Glutamatergic neuron (in vitro differentiated cells): ENCODE data around the gene NRXN3. TPM values are rescaled to one million over a fixed set of nuclear protein-coding genes. Genes with fewer than 3 reads are reported as not detected.

Source experiments
- DNase-seq: peaks from one replicate; pipeline ENCODE4 v3.0.0; 2022
- H3K27ac Mint-ChIP-seq: one replicate; pipeline ENCODE4 v1.8.0; 2020; ENCODE audit warnings: mild to moderate bottlenecking, mixed read lengths, inconsistent platforms; ENCODE audit not compliant: unreplicated experiment
- H3K27me3 Mint-ChIP-seq: one replicate; pipeline ENCODE4 v1.8.0; 2020; ENCODE audit warnings: mild to moderate bottlenecking, moderate library complexity, mixed read lengths, inconsistent platforms; ENCODE audit not compliant: unreplicated experiment
- H3K36me3 Mint-ChIP-seq: one replicate; pipeline ENCODE4 v1.8.0; 2020; ENCODE audit warnings: mild to moderate bottlenecking, mixed read lengths, inconsistent platforms; ENCODE audit not compliant: unreplicated experiment
- H3K4me1 Mint-ChIP-seq: one replicate; pipeline ENCODE4 v1.8.0; 2020; ENCODE audit warnings: mild to moderate bottlenecking, low read depth, mixed read lengths, inconsistent platforms; ENCODE audit not compliant: unreplicated experiment
- H3K4me3 Mint-ChIP-seq: one replicate; pipeline ENCODE4 v1.8.0; 2020; ENCODE audit warnings: mild to moderate bottlenecking, mixed read lengths, inconsistent platforms; ENCODE audit not compliant: unreplicated experiment
- H3K9me3 Mint-ChIP-seq: one replicate; pipeline ENCODE4 v1.8.0; 2020; ENCODE audit warnings: mild to moderate bottlenecking, moderate library complexity, mixed read lengths, inconsistent platforms; ENCODE audit not compliant: unreplicated experiment
- total RNA-seq: library from RNA; stranded (reverse); fragmentation: NEBNext Ultra II Directional; extraction: Animal tissue kit (Norgen Biotek cat#: 25700); gene quantifications from one replicate; pipeline ENCODE4 v1.2.1, GENCODE V29; 2021; ENCODE audit not compliant: unreplicated experiment
- TF ChIP-seq, protein P1 (sequence below): fragments of 200-600 bp; sonication (generic); IDR thresholded peaks from one replicate; pipeline ENCODE4 v1.5.0; 2021; ENCODE audit not compliant: partially characterized antibody, unreplicated experiment

NRXN3 gene
- total RNA-seq, 1 donor from 2014 or later, result 1.2 TPM

DNA sequence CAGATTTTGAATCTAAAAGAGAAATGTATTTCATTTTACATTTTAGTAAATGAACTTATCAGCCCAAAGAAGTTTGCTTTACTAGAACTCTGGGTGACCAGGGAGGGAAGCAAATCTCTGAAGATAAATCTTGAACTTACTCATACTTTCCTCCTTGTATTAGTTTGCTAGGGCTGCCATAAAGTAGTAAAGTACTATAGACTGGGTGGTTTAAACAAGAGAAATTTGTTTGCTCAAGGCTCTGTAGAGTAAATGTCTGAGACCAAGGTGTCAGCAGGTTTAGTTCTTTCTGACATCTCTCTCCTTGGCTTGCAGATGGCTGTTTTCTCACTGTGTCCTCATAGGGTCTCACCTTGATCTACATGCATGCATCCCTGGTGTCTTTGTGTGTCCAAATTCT lies 1115.1 kb downstream of the NRXN3 start:
- Mint-ChIP-seq H3K9me3 (no peaks in the 10 kb centered on the region), H3K4me1 (peaks cover 2% of the 10 kb centered on the region), H3K27ac (no peak overlapping the region), H3K36me3 (no peaks in the 10 kb centered on the region), H3K4me3 (no peak overlapping the region), H3K27me3 (peaks cover 7% of the 10 kb centered on the region)
- DNase-seq, result no peak
- TF ChIP-seq, protein P1, sequence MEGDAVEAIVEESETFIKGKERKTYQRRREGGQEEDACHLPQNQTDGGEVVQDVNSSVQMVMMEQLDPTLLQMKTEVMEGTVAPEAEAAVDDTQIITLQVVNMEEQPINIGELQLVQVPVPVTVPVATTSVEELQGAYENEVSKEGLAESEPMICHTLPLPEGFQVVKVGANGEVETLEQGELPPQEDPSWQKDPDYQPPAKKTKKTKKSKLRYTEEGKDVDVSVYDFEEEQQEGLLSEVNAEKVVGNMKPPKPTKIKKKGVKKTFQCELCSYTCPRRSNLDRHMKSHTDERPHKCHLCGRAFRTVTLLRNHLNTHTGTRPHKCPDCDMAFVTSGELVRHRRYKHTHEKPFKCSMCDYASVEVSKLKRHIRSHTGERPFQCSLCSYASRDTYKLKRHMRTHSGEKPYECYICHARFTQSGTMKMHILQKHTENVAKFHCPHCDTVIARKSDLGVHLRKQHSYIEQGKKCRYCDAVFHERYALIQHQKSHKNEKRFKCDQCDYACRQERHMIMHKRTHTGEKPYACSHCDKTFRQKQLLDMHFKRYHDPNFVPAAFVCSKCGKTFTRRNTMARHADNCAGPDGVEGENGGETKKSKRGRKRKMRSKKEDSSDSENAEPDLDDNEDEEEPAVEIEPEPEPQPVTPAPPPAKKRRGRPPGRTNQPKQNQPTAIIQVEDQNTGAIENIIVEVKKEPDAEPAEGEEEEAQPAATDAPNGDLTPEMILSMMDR, result no peak

DNA sequence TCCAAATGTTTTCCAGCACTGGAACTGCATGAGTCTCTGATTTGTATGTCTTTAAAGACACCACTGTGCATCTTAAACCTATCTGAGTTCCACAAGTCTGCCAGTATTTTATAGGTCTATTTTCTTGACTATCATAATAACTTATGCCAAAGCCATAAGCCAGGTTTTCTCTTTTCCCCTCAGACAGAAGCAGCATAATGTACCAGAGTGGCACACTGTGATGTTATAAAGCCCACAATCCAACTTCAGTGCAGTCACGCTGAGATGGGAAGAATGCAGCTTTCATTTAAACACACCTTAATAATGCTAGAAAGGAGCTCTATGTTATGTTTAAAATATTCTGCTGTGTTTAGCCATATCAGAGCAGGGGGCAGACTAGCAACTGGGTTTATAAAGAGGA lies 1117.8 kb downstream of the NRXN3 start:
- H3K36me3 Mint-ChIP-seq, result no peaks in the 10 kb centered on the region
- H3K27me3 Mint-ChIP-seq, result peaks cover 2% of the 10 kb centered on the region
- no peak for DNase-seq
- H3K27ac Mint-ChIP-seq, result no peak overlapping the region
- no peak overlapping the region for H3K4me3 Mint-ChIP-seq
- TF ChIP-seq, protein P1, result no peak
- no peaks in the 10 kb centered on the region for H3K4me1 Mint-ChIP-seq
- no peaks in the 10 kb centered on the region for H3K9me3 Mint-ChIP-seq

- no peak overlapping the region for H3K4me3 Mint-ChIP-seq
- DNase-seq, result no peak
- no peaks in the 10 kb centered on the region for H3K4me1 Mint-ChIP-seq
- H3K27ac Mint-ChIP-seq, result no peak overlapping the region
- peaks cover 2% of the 10 kb centered on the region for H3K27me3 Mint-ChIP-seq
- no peaks in the 10 kb centered on the region for H3K36me3 Mint-ChIP-seq
- TF ChIP-seq, protein P1, result no peak
- no peaks in the 10 kb centered on the region for H3K9me3 Mint-ChIP-seq
Observed at GRCh38 chr14:79293482-79294177, 1123.5 kb downstream of the NRXN3 start.

GRCh38 chr14:79294499-79294898 lies 1124.3 kb downstream of the NRXN3 start:
- no peaks in the 10 kb centered on the region for H3K9me3 Mint-ChIP-seq
- H3K27ac Mint-ChIP-seq, result no peak overlapping the region
- no peaks in the 10 kb centered on the region for H3K36me3 Mint-ChIP-seq
- H3K4me1 Mint-ChIP-seq, result no peaks in the 10 kb centered on the region
- H3K27me3 Mint-ChIP-seq, result peaks cover 2% of the 10 kb centered on the region
- TF ChIP-seq, protein P1, result no peak
- H3K4me3 Mint-ChIP-seq, result no peak overlapping the region
- DNase-seq, result no peak

GRCh38 chr14:79295385-79295784 lies 1125.2 kb downstream of the NRXN3 start:
- no peaks in the 10 kb centered on the region for H3K36me3 Mint-ChIP-seq
- TF ChIP-seq, protein P1, result no peak
- H3K9me3 Mint-ChIP-seq, result no peaks in the 10 kb centered on the region
- H3K27ac Mint-ChIP-seq, result no peak overlapping the region
- H3K4me1 Mint-ChIP-seq, result no peaks in the 10 kb centered on the region
- no peak overlapping the region for H3K4me3 Mint-ChIP-seq
- no peak for DNase-seq
- peaks cover 2% of the 10 kb centered on the region for H3K27me3 Mint-ChIP-seq
